NB4 (cell line): Measurements from ENCODE around the gene ZMYND10.

Source experiments
- TF ChIP-seq, protein P1 (sequence below): IDR thresholded peaks from 2 replicates; pipeline ENCODE4 v1.6.1; 2011; ENCODE audit warnings: low read depth, low read length
- TF ChIP-seq, protein P2 (sequence below): IDR thresholded peaks from one replicate; pipeline ENCODE4 v1.5.1; 2012; ENCODE audit warnings: low read depth, low read length

DNA sequence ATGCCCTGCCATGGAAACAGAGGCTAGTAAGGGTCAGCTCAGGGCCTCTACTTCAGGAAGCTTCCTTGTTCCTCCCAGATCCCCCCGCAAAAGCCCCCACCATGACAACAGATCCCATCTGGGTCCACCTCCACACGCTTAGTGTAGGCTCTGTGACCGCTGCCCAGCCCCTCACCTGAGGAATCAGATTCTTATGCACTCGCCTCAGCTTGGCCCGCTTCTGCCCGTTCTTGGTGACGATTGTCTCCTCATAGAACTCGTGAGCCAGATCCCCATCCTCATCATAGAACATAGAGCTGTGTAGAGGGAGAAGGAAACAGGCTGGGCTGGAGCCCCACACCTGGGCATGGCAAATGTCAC lies 19.4 kb downstream of the ZMYND10 start:
- TF ChIP-seq, protein P1, sequence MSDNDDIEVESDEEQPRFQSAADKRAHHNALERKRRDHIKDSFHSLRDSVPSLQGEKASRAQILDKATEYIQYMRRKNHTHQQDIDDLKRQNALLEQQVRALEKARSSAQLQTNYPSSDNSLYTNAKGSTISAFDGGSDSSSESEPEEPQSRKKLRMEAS, result no peak
- TF ChIP-seq, protein P2, sequence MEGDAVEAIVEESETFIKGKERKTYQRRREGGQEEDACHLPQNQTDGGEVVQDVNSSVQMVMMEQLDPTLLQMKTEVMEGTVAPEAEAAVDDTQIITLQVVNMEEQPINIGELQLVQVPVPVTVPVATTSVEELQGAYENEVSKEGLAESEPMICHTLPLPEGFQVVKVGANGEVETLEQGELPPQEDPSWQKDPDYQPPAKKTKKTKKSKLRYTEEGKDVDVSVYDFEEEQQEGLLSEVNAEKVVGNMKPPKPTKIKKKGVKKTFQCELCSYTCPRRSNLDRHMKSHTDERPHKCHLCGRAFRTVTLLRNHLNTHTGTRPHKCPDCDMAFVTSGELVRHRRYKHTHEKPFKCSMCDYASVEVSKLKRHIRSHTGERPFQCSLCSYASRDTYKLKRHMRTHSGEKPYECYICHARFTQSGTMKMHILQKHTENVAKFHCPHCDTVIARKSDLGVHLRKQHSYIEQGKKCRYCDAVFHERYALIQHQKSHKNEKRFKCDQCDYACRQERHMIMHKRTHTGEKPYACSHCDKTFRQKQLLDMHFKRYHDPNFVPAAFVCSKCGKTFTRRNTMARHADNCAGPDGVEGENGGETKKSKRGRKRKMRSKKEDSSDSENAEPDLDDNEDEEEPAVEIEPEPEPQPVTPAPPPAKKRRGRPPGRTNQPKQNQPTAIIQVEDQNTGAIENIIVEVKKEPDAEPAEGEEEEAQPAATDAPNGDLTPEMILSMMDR, result no peak
